OCI-M1 (cell line): Measurements from ENCODE around the gene HK3.

Experiments
- DNase-seq: peaks from one replicate; lab custom pipeline; 2025; lab: John Stamatoyannopoulos, UW

HK3 gene

DNA sequence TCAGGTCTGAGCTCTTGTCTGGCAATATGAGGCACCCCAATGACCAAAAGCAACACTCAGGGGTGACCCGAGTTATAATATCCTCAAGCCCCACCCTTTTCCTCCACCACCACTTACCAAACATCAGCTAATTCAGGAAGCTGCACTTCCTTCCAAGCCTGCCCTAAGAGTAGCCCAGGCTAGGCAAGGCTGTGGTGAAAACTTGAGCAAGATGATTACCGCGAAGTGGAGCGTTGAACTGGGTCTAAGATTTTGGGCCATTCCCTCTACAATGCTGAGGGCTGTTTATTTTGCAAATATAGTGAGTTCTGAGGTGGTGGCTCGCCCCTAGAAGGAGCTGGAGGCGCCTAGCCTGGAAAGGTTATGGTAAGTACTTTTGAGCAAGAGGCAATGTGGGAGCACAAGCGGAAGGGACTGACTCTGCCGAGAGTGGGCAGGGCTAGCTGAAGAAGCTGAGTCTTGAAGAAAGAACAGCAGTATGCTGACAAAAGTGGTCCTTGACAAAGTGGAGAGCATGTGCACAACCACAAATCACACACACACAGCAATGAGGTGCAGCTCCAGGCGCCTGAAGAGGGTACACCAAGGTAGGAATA is at the start of gene HK3:
HK3 (minus strand) TSS at position 51 of the 596 bp plus-strand sequence. CDS start 3,187 bp downstream, outside the sequence.
- DNase-seq: no peak

DNA sequence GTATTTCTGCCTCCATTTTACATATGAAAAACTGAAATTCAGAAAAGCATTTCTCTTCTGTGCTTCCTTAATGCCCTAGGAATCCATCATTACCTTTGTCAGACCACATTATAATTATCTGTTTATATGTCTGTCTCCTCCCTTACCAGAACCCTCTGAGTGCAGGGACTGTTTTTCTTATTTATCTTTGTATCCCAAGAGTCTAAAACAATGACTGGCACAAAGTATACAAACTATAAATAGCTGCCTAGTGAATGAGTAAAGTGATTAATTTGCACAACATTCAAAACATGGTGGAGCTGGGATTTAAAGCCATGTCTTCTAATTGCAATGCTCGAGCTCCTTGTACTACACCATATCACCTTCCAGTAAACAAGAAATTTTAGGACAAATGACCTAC is 49.3 kb upstream of the HK3 start:
- DNase-seq: no peak

DNA sequence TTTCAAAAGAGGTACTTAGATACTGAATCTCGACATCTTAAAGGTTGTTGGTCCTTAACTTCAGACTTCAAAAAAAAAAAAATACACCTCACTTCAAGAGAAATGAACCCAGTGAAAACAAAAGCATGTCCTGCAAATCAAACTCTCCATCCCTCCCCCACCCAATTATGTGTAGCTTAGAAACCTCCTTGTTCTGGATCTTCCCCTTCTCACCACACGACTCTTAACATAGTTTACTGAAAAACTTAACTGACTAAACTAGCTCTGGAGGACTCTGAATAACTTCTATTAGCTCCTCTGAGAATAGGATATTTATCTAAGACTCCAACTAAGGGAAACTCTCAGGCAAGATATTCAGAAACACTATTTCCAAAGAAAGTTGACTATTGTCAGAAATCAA is 48.7 kb upstream of the HK3 start:
- no peak for DNase-seq

DNA sequence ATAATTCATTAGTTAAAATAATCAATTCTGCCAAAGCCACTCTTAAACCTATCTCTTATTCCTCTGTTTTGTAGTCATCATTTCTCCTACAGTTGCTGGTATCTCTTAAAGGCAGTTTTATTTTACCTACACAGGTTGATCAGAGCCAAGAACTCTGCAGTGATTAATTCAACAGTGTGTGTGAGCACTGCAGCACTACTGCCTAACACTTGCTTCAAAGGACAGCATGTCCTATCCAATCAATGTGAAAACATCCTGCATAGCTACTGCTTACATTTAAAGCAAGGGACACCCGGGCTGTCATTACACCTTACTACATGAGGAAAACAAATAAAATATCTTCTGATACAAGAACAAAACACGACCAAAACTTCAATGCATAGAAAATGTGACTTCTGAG is 45.1 kb upstream of the HK3 start:
- DNase-seq: no peak

DNA sequence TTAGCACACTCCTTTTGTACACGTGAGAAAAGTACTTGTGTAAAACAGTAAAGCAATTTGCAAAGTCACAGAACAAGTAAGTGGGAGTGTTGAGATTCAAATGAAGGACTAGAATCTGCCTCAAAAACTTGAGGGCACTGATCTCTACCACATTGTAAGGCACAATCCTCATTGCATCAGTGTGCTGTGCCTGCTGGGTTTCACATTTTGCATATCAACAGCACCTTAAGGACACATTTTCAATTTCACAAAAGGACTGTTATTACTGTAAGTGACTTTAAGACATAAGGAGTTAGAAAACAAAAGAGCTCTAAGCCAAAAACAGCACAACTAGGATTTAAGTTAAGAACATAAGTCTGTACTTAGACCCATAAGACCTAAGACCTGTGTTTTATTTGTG is 44.7 kb upstream of the HK3 start:
- peak; percentile 4 for DNase-seq

GRCh38 chr5:176941951-176942350 is 42.8 kb upstream of the HK3 start:
- DNase-seq: no peak

- DNase-seq: no peak
Observed at GRCh38 chr5:176938472-176938871, 39.3 kb upstream of the HK3 start.

- no peak for DNase-seq
Observed at GRCh38 chr5:176935017-176935416, 35.9 kb upstream of the HK3 start.

DNA sequence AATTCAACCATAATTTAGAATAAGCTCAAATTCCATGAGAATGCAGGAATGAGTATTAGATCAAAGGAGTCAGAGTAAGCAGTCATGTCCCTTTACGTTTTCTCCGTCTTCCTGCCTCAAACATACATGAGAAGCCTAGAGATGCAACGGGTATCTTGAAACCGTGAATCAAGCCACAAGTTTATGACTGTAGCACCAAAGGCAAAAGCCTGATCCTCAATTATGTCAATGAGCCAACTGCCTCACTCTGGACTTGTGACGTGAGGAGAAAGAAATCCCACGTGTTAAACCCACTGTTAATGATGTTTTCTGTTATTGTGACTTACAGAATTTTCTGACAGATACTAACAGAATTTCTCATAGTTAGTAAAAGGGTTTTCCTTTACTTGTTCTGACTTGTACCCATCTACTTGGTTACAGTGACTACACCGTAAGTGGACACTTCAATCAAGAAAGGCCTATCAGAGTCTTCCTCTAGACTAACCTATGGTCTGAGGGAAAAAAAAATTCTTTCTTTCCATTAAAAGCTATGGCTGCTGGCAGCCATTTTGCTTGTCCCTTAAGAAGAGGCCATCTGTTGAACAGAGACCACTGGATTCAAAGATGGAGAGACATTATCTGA is 35.3 kb upstream of the HK3 start:
- no peak for DNase-seq

GRCh38 chr5:176929654-176930053 is 30.5 kb upstream of the HK3 start:
- peak; percentile 9 for DNase-seq

DNA sequence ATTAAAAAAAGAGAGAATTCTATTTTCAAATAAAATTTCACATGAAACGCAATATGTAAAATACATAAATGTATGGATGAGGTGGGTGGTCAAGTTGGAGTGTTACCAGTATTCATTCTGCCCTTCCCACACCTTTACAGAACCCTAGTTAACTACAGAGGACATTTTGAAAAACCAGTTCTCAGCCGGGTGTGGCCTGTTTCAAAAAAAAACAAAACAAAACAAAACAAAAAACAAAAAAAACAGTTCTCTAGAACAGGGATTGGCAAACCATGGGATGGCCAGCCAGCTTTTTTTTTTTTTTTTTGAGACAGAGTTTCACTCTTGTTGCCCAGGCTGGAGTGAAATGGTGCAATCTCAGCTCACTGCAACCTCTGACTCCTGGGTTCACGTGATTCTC is 28.4 kb upstream of the HK3 start:
- DNase-seq: no peak

DNA sequence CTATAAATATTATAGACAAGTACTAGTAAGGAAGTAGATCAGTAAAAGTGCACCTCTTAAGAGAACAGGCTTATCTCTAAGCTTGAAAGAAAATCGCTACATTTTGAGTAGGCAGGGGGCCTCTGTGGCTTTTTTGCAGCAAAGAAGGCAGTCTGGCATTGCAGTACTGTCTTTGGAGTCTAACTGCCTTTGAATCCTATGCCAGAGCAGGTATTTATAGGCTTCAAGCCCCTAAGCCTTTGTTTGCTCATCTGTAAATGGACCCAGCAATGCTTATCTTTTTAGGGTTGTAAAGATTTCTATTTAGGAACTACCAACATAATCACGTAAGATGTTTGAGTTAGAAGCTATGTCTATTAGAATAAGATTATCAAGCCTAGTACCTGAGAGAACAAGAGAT is 23.7 kb upstream of the HK3 start:
- DNase-seq: no peak

- DNase-seq: no peak
Observed at GRCh38 chr5:176921714-176922113, 22.6 kb upstream of the HK3 start.

DNA sequence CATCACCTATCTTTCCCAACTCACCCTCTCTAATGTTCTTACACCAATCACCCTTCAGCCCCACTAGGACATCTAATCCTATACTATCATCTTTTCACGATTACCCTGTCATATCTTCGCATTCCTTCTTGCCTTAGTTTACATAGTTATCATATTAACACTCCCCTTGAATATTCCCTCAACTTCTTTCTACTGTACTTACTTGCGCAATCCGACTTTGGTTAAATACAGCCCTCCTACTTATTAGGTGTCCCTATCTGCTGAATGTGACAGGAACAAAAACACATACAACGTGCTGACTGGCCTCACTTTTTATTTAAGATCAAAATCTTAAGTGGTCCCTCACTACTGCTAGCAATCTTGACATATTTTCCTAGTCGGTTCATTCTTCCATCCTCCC is 19.5 kb upstream of the HK3 start:
- no peak for DNase-seq

DNA sequence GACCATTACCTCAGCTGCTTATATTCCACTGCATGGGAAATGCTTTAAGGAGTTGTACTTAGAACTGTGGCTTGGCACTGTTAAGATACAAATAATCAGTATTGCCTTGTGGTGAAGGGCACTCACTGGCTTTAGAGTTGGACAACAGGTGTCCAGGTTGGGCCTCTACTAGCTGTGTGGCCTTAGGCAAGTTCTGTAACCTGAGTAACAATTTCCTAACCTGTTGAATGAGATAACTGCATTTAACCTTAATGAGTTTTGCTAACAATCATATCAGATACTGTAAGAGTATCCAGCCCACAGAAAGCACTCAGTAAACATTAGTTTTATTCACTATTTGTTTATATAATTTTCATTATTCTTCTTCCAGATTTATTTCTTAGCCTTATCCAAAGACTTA is 17.2 kb upstream of the HK3 start:
- DNase-seq: no peak

DNA sequence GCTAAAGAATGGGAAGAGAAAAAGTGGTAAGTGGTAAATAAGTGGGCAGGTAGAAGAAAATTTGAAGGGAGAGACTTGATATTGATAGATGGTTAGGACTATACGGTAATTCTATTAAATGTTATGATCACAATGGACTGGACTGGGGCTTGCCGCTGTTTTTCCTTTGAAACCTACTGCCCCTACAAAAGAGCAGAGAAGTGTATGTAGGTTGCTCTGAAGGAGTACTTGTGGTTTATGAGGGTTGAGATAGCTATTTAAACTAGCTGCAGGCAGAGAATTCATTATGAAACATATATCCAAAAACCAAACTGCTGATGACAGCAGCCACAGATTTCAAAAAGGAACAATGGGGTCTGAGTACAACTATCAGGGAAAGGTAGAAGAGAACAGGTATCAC is 16.8 kb upstream of the HK3 start:
- no peak for DNase-seq

DNA sequence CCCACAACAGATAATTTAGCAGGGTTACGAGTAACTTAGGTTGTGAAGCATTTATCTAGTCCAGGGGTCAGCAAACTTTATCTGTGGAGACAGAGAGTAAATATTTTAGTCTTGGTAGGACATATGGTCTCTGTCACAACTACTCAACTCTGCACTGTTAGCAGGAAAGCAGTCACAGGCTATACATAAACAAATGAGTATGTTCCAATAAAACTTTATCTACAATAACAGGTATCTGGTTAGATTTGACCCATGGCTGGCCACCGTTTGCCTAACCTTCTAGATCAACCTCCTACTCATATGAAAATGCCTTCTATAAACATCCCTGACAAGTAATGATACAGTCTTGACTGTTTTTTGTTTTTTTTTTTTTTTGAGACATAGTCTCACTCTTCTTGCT is 13.0 kb upstream of the HK3 start:
- no peak for DNase-seq

GRCh38 chr5:176908675-176909368 is 9.7 kb upstream of the HK3 start:
- no peak for DNase-seq

GRCh38 chr5:176906796-176907195 is 7.7 kb upstream of the HK3 start:
- no peak for DNase-seq

- no peak for DNase-seq
Observed at GRCh38 chr5:176906126-176906525, 7.0 kb upstream of the HK3 start.

GRCh38 chr5:176904276-176904675 is 5.1 kb upstream of the HK3 start:
- DNase-seq: no peak

- DNase-seq: no peak
Observed at GRCh38 chr5:176902911-176903664, 3.9 kb upstream of the HK3 start.
